GM12892 (cell line): ENCODE data around the gene GIMAP6.

Source experiments
- POLR2A ChIP-seq: IDR thresholded peaks from 2 replicates; pipeline ENCODE4 v1.6.1; 2011; ENCODE audit warnings: low read depth, low read length, control low read depth
- POLR2AphosphoS5 ChIP-seq: IDR thresholded peaks from 2 replicates; pipeline ENCODE4 v1.6.1; 2011; ENCODE audit warnings: low read depth, low read length, control low read depth

GRCh38 chr7:150595361-150595760 lies 36.8 kb downstream of the GIMAP6 start:
- TF ChIP-seq POLR2A: no peak
- TF ChIP-seq POLR2AphosphoS5: no peak
